NCI-H524 (cell line): ENCODE measurements around the gene NTM.
A peak's percentile ranks its signal among the peaks of the same experiment; 100 is the strongest.

ENCODE experiments used
- DNase-seq, 2 experiments: peaks; one replicate each; lab custom pipeline; 2025; lab: John Stamatoyannopoulos, UW

The NTM gene

GRCh38 chr11:131549770-131550169, 179.4 kb downstream of the NTM start:
- DNase-seq, result no peak

GRCh38 chr11:131560287-131560686, 189.9 kb downstream of the NTM start:
- DNase-seq, result no peak

- no peak for DNase-seq
These were observed 191.1 kb downstream of the NTM start for GRCh38 chr11:131561501-131561900.

- no peak for DNase-seq
These were observed 191.6 kb downstream of the NTM start for GRCh38 chr11:131561972-131562371.

DNA sequence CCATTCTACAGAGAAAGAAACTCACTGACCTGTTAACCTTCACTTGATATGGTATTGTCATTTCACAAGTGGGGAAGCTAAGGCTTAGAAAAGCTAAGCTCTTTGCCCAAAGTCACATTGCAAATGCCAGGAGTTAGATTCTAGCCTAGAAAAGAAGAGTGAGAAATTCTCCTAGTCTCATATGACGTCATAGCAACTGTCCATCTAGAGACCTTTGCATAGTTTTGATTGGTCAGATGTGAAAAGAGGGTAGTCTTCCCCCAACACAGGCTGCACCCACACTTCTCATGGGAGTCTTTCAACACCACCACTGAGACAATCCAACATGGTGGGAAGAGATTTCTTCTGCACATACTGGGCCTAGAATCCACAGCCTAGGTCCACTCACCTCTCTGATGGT, 197.9 kb downstream of the NTM start:
- DNase-seq, result no peak

DNA sequence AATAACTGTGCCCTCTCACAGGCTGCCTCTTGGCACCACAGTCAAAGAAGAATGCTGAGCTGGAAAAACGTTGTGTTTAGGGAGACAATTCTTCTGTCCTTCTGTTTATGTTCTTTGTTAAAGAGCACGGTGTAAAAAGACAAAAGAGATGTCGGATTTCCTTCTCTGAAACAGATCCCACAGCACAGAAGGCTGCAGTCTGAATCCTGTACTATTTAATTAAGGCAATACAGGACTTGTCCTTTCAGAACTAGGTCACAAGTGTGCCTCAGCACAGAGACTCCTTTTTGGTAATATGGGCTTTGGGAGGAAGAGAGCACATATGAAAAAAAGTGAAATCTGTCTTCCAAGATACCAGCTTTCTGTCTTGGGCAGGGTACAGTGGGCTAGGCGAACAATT, 201.2 kb downstream of the NTM start:
- DNase-seq, result no peak

- no peak for DNase-seq
These were observed 202.0 kb downstream of the NTM start for GRCh38 chr11:131572423-131572822.

DNA sequence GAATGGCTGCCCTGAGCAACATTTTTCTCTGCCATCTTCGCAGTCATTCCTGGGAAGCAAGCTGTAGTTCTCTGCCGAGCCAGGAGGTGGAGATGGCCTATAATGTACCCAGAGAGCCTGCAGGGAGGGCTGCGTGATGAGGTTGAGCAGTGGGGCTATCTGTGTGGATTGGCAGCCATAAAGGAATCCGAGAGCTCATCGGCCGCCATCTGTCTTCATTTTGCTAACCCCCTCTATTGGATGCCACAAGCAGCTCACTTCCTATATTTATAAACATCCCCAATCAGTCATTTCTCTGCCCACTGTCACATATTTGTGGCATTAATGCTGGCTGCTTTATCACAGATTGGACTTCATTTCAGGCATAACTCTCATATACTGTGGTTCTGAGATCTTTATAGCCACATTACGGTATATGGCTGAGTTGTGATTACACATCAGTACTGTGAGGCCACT, 209.5 kb downstream of the NTM start:
- DNase-seq, result peak; percentile 59 to 89

DNA sequence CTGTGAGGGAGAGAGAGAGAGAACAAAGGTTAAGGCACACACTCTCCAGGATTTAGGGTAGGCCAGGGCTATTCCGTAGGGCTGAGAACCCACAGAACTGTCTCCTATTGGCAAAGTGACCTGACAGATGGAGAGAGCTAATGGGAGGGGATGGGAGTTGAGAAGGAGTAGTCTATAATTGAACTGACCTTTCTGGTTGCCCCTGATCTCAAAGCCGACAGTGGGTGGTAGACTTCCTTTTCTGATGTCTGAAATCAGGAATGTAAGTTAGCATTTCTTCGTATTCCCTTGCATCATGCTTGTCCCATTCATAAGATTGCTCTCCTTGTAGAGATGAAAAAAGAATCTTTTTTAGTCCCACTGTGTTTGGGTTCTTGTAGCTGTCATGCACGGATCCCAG, 210.1 kb downstream of the NTM start:
- peak in 1 of 2 experiments; percentile 38 for DNase-seq

GRCh38 chr11:131581046-131581445, 210.6 kb downstream of the NTM start:
- no peak for DNase-seq

GRCh38 chr11:131582021-131582525, 211.7 kb downstream of the NTM start:
- DNase-seq, result no peak

DNA sequence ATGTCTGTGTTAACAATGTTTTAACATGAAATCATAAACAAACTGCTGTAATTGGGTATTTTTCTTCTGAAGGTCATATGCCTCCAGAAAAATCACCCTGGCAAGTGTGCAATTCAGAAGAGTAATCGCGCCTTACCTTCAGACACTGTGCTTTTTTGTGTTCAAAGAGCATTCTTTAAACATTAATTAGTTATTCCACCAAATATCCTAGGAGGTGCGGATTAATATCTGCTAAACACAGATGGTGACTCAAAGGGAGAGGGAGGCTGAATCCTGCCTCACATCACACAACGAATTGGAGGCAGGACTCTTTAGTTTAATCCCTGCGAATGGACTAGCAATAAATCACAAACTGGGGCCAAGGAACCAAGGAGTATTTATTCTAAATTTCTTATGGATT, 213.0 kb downstream of the NTM start:
- peak in 1 of 2 experiments; percentile 34 for DNase-seq

DNA sequence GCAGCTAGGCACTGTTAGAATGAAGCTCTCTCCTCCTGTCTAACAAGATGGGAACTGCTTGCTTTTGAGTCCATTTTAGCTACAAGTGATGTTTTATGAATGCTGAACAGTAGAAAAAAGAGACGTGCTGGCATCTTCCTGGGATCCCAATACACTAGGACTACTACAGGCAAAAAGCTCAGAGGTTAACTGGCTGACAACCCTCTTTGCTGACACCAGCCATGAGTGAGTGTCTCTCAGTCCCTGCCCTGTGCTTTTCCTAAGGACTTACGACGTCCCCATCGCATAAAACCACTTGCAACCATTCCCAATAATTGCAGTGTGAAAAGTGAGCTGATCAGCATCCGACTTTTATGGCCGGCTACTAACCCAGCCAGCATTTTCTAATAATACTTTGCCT, 213.5 kb downstream of the NTM start:
- DNase-seq, result no peak

GRCh38 chr11:131584785-131585592, 214.6 kb downstream of the NTM start:
- DNase-seq, result no peak

GRCh38 chr11:131588057-131588456, 217.6 kb downstream of the NTM start:
- DNase-seq, result no peak

DNA sequence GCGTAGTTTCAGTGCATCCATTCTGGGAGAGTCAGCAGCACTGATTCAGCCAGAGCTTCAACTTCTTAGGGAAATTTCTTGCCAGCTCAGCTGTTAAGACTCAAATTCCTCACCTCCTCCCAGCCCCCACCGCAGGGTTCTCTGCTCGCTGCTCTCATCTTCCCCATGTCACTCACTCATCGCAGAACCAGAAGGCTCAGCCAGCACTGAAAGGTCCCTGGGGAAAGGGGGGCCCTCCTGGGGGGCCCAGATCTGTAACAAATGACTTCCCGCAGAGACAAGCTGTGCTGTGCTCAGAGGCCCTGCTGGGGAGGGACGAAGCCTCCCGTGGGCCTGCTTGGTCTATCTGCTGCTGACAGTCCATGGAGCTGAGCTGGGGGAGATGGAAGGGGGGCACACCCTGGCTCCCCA, 220.6 kb downstream of the NTM start:
- DNase-seq, result peak in 1 of 2 experiments; percentile 29

GRCh38 chr11:131592152-131592551, 221.7 kb downstream of the NTM start:
- DNase-seq, result no peak

DNA sequence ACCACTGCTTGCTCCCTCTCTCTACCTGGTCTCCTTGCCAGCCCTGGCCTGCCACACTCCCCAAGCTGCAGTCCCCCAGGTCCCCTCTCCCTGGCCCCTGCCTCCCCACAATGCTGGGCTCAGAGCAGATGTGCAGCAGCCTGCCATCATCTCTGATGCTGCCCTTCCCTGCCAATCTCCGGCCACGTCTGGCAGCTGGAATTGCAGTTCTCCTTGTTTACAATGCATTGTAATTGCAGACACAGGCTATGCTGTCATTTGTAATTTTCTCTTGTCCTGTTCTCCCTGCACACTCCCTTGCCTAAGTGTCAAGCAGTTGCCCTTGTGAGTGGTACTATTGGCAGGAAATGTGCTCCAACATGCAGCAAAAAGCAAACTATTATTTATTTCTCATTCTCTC, 222.3 kb downstream of the NTM start:
- DNase-seq, result no peak

GRCh38 chr11:131593301-131593700, 222.9 kb downstream of the NTM start:
- DNase-seq, result no peak

DNA sequence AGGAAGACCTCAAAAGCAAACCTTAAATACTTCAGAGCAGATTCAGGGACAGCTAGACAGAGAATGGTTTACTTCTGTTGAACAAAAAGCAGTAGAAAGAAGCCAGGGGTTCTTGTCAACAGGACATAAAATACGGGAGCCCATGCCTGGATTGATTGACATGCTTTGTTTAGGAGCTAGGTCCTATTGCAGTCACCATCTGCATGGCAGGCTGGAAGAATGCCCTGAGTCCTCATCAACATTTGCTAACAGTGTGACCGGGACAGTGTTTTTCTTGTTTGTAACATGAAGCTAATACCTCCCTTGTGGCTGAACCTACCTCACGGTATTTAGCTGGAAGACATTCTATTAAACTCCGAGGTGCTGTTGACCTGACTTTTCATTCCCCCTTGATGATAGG, 225.4 kb downstream of the NTM start:
- no peak for DNase-seq

- no peak for DNase-seq
These were observed 227.5 kb downstream of the NTM start for GRCh38 chr11:131597890-131598289.

- no peak for DNase-seq
These were observed 227.9 kb downstream of the NTM start for GRCh38 chr11:131598305-131598704.

GRCh38 chr11:131599285-131599684, 228.9 kb downstream of the NTM start:
- DNase-seq, result no peak

DNA sequence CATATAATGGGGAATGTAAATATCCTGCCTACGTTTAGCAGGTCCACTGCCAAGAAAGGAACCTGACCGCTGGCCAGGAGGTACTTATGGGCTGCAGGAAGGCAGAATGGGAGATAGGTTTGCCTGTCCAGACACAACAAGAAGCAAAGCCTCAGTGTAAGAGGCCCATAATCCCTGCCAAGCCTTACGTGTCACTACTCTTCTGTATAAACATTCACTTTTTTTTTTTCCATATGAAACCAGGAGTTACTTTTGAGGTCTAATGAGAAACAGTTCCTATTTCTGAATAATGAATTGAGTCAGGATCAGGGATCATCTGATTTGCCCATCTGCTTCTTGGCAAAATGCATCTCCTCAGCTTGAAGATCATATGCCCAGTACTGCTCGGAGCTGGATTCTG, 230.2 kb downstream of the NTM start:
- DNase-seq, result peak in 1 of 2 experiments; percentile 5
